GM21619 (cell line): ENCODE results near the gene RGL3.
"Not testable (repeated sequence)": the region's sequence is repeated elsewhere in the genome, so short reads cannot be mapped to it uniquely, and the experiment has no call there.

Experiments
- ATAC-seq: cut with Tn5 transposase; IDR thresholded peaks from one replicate; pipeline ENCODE4 v1.9.1; 2021; ENCODE audit not compliant: unreplicated experiment

RGL3 gene

DNA sequence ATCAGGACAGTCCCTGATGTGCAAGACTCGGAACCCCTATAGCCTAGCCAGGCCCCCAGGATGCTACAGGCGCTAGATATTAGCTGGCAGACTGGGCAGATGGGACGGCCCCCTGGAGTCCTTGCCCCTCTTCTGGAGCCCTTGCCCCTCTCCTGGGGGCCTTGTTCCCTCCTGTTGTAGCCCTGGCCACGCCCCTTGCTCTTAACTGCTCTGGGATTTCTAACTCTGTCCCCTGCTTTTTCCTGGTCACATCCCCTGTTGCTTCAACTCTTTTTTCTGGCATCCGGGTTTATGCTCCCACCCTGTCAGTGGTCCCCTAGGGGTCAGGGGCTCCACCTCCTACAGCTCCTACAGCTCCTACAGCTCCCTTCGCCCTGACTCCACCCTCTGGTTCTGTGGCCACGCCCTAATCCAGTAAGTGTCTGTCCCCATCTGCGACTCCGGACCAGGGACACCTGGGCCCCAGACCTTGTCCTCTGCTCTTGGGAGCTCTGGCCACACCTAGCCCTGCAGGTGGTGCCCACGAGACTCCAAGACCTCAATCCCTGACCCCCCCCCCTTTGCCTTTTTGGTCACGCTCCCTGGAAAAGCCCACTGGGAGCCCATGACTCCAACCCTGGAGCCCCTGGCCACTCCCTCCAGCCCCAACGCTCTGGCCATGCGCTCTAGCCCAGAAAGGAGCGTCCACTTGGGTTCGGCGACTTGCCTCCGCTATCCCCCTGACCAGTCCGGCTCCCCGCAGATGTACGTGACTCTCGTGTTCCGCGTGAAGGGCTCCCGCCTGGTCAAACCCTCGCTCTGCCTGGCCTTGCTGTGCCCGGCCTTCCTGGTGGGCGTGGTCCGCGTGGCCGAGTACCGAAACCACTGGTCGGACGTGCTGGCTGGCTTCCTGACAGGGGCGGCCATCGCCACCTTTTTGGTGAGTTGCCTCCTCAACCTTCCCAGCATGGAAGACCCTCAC lies 57.1 kb downstream of the RGL3 start:
- no peak for ATAC-seq

DNA sequence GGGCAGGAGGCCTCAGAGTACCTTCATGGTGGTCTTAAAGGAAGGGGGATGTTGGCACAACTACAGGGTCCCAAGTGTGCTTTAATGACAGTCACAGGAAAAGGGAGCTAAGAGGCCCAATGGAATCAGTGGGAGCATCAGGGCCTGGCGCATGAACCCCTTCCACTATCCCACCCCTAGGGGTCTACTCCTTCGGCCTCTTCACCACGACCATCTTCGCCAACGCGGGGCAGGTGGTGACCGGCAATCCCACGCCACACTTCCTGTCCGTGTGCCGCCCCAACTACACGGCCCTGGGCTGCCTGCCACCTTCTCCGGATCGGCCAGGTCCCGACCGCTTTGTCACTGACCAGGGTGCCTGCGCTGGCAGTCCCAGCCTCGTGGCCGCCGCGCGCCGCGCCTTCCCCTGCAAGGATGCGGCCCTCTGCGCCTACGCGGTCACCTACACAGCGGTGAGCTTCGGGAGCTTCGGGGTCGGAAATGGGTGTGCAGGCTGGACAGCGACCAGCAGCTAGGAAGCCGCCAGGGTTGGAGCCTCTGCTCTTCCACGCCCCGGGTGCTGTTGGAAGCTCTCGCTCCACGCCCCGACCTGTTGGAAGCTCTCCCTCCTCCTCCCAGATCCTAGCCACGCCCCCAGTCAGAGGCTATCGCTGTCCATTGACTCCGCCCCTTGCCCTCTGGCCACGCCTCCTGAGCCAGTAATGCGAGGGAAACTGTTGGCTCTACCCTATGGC lies 57.9 kb downstream of the RGL3 start:
- ATAC-seq: no peak

DNA sequence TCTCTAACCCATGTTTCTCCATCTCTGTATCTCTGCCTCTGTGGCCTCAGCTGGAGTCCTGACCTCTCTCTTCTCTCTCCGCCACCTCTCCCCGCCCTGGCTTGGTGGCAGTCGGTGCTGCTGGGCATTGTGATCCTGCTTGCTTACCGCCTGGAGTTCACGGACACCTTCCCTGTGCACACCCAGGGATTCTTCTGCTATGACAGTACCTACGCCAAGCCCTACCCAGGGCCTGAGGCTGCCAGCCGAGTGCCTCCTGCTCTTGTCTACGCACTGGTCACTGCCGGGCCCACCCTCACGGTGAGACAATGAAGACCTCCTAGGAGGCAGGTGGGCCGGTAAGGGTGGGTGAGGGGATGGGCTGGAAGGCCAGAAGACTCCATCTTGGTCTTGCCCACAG lies 59.7 kb downstream of the RGL3 start:
- ATAC-seq: no peak

DNA sequence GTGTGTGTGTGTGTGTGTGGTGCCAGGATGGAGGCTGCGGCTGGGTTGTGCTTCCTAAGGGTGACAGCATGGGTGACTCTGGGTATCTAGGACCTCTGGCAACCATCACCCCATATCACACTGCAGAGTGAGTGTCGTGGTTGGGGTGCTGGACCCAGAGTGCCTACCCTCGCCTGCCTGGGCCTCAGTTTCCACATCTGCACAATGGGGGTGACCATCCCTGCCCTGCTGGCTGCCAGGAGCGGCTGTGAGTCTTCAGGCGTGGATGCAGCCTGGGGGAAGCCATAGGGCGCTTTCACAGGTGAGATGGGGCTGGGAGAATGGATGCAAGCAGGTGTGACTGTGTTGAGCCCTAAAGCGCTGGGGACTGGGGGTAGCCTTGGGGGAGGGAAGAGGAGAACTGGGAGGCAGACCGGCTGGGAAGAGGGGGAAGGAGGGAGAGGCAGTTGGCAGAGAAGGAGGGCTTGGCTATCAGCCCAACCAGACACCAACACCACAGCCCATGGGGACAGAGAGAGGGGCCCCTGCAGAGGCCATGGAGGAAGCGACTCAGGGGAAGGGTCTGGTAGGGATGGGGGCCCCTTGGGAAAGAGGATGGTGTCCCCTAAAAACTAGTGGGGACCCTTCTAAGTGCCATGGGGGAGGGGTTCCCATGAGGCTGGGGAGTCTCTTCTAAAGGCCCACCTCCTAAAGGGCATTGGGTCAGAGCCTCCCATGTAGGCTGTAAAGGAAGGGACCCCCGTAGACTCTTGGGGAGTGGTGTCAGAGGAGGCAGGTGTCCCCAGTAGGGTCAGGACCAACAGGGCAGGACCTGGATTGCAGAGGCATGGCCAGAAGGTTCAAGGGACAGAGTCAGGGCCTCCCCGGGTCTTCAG lies 62.2 kb downstream of the RGL3 start:
- no peak for ATAC-seq

DNA sequence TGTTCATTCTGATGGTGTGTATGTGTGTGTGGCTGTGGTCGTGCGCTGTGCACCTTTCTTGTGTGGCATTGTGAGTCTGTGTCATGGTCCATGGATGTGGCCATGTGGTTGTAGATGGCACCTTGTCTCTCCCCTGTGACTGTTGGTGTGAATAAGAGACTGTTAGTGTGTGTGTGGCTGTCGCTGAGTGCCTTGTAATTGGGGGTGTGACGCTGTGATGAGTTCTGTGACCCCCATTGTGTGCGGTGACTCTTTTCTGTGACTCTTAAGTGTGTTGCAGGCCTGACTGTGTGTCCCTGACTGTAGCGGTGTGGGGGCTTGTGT lies 63.1 kb downstream of the RGL3 start:
- no peak for ATAC-seq

DNA sequence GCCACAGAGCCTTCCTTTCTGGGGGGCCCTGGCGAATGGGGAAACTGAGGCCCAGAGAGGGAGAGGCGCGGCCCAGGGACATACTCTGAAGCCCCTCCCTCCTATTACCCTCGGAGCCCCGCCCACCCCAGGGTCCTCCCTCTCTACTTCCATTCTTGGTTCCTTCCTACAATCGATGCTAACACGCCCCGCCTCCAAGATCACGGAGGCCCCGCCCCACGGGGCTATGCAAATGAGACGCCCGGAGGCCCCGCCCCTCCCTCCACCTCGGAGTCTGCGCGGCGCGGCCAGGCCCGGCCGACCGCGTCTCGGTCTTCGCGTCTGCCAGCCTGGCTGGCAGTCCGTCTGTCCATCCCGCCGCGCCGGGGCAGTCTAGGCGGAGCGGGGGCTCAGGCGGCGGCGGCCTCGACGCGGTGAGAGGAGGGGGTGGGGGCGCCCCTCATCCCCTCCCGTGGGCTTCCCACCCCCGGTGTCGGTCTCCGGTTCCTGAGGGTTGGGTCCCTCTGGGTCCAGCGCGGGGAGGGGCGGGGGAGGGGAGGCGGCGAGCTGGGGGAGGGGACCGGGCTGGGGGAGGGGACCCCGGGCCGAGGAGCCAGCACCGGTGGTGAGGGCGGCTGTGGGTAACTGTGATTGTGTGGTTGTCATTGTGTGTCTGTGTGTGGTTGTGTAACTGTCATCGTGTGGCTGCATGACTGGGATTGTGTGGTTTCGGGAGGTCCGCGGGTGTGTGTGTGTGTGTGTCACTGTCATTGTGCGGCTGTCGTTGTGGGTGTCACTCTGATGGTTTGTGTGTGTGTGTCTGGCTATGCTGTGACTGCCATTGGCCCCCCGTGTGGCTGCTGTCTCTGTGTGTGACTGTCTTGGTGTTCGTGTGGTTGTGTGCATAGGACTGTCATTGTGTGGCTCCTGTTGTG lies 63.7 kb downstream of the RGL3 start, which contains the start of gene PLPPR2:
Gene PLPPR2 (plus strand): TSS at position 273 of the 914 bp plus-strand sequence. CDS start 2,242 bp downstream, outside the sequence.
- no peak for ATAC-seq

DNA sequence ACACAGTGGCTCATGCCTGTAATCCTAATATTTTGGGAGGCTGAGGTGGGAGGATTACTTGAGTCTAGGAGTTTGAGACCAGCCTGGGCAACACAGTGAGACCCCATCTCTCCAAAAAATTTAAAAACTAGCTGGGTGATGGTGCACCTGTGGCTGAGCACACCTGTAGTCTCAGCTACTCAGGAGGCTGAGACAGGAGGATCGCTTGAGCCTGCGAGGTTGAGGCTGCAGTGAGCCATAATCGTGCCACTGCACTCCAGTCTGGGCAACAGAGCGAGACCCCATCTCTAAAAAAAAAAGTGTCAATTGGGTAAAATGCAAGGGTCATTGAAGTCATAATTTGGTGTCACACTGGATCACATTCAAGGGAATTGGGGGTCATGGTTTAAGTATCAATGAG lies 65.0 kb downstream of the RGL3 start:
- not testable (repeated sequence) for ATAC-seq

DNA sequence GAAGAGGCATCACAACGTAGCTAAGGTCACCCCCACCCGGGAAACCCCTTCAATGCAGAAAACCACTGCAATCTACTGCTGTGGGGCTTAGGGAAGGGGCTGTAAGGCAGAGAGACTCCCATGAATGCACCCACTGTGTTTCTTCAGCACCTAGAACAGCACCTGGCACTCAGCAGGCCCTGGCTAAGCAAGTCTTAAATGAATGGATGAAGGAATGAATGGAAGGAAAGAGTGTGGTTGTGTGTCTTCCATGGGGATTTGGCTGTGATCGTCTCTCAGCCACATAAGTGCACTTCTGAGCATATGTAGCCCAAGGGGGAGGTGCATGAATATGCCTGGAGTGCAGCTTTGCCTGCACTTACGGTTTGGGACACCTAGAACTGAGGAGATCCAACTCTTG lies 69.9 kb downstream of the RGL3 start:
- ATAC-seq: no peak

DNA sequence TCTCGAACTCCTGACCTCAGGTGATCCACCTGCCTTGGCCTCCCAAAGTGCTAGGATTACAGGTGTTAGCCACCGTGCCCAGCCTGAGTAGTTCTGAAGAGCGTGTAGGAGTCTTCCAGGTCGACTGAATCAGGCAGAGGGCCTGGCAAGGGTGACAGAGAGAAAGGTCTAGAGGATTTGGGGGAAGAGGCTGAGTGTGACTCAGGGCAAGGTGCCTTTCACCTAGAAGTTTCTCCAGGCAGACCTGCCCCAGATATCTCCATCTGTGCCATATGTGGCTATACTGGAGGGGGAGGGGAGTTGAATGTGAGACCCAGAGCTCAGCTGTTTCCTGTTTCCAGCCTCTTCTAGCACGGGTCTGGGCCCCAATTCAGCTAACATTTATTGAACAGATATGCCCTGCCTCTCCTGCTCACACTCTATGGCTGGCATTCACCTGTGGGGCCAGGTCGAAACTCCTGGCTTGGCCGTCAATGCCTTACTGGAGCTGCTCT lies 71.5 kb downstream of the RGL3 start:
- no peak for ATAC-seq

DNA sequence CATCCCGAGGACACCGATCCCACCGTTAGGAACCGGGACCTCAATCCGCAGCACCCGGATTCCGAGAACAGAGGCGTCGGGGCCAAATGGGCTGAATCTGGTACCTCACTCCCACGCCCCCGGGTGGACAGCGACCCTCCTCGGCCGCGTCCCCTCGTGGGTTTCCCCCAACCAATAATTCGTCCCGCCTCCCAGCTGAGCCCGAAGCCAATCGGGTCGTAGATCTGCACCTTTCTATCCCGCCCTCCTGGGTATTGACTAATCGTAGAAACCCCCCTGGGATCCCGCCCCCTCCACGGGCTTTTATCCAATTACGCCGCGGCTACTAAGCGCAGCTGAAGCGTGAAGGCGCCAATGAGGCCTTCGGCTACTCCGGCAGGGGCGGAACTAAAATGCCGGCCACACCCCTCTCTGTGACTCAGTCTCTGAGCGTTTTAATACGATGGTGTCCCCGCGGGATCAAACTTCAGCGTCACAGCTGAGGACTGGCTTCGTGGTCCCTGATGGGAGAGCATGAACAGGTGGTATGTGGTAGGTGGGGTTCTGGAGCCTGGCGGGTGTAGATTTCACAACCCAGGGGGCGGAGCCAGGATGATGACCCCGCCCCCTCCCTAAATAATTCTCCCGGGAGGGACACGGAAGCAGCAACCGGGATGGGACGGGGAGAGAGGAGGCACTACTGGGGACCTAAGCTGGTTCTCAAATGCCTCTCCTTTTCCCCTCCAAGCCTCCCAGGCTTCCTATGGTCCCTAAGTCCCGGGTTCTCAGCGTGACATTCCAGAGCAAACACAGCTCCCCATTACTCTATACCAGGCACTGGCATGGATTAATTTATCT lies 72.8 kb downstream of the RGL3 start, which contains the start of the genes CCDC159 and TMEM205:
Gene CCDC159 (plus strand): TSS at position 416 of the 837 bp plus-strand sequence. CDS start 88 bp downstream, at position 504.
Gene TMEM205 (minus strand): TSS at position 165 of the 837 bp plus-strand sequence. CDS start 649 bp downstream, outside the sequence.
- ATAC-seq: peak; percentile 82

DNA sequence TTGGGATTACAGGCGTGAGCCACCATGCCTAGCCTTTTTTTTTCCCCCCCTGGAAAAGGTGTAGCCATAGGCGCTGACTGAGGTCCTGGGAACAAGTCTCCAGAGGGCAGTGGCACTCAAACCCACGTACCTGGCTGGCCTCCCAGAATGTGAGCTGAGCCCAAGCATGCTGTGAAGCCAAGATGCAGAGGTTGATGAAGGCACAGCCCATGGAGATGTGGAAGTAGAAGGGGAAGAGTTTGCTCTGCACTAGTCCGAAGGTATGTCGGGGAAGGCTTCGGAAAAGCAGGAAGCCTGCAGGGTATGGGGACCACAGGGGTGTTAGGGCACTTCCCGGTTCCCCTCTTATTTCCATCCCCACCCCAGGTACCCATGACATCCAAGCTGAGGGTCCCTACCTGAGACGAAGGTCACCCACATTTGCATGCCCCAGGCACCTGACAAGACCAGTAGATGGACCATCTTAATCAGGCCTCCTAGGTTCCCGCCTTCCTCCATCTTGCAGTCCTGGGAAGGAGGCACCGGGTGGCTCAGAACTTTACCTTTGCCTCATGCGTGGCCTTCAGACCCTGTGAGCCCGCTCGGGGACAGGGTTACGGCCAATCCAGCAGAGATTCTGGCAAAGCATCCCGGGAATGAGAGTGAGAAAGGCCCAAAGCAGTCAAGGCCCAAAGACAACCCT lies 73.9 kb downstream of the RGL3 start:
- no peak for ATAC-seq
